ENCODE data around the gene ARPC1A.
A peak's percentile ranks its signal among the peaks of the same experiment; 100 is the strongest.
"Not testable (repeated sequence)": the region's sequence is repeated elsewhere in the genome, so short reads cannot be mapped to it uniquely, and the experiment has no call there.

Gene ARPC1A

DNA sequence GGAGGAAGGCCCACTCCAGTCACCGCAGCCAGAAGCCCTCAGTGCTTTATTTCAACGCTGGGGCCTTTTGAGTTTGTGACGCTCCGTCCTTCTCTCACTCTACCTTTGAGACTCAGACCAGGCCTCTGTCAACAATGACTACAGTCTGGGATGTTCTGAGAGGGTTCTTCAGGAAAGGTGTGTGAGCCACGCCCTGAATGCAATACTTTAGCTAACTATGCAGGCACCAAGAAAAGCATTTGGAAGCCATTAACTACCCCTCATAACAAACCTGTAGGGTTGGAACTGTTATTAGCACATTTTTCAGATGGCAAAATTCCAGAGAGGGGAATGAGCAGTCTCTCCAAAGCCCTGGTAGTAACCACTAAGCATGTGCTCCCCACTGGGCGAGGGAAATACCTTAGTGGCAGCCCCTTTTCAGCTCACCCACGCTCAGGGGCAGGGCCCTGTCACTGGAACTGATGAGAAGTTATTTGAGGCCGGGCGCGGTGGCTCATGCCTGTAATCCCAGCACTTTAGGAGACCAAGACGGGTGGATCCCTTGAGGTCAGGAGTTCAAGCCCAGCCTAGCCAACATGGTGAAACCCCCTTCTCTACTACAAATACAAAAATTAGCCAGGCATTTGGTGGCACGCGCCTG, 43.2 kb downstream of the ARPC1A start:
- no peak overlapping the region for H3K4me3 ChIP-seq
- H3K36me3 ChIP-seq (replicated peaks), result peaks cover 23% of the 10 kb centered on the region
- no peaks in the 10 kb centered on the region for H3K9me3 ChIP-seq
- no peaks in the 10 kb centered on the region for H3K27me3 ChIP-seq (ENCODE audit: low read depth)
- no peaks in the 10 kb centered on the region for H3K4me1 ChIP-seq
- in situ Hi-C loops (cut with MboI; ENCODE audit: low sequenced_read_pairs), result no loop called here
- no peak for DNase-seq (ENCODE audit: low spot score in 2 of 2)

- H3K4me1 ChIP-seq, result no peaks in the 10 kb centered on the region; the same call in 1 of the 2 replicates
- no peak for DNase-seq (ENCODE audit: low spot score in 2 of 2)
- no peaks in the 10 kb centered on the region for H3K9me3 ChIP-seq
- in situ Hi-C loops (cut with MboI; ENCODE audit: low sequenced_read_pairs), result no loop called here
- peaks cover 16% of the 10 kb centered on the region for H3K36me3 ChIP-seq (replicated peaks)
- no peaks in the 10 kb centered on the region for H3K27me3 ChIP-seq (ENCODE audit: low read depth)
- no peak overlapping the region for H3K4me3 ChIP-seq
Observed at GRCh38 chr7:99369767-99370391, 44.2 kb downstream of the ARPC1A start.

DNA sequence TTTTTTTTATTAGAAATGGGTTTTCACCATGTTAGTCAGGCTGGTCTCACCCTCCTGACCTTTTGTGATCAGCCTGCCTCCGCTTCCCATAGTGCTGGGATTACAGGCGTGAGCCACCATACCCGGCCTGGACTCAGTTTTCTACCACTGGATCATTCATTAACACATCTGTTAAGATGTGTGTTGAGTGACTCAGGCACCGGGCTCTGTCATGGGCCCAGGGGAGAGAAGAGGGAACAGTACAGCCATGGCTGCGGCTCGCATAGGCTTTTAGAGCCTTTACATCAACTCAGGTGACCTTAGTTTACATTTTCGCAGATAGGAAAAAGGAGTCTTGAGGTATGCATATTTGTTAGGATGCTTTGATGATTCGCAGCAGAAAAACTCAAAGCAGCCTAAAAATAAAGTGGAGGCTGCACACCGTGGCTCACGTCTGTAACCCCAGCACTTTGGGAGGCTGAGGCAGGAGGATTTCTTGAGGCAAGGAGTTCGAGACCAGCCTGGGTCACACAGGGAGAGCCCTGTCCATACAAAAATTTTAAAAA, 45.8 kb downstream of the ARPC1A start:
- no peak overlapping the region for H3K4me3 ChIP-seq
- peaks cover 3% of the 10 kb centered on the region; the same call in 1 of the 2 replicates for H3K4me1 ChIP-seq
- in situ Hi-C loops (cut with MboI; ENCODE audit: low sequenced_read_pairs), result no loop called here
- no peak for DNase-seq (ENCODE audit: low spot score in 2 of 2)
- no peaks in the 10 kb centered on the region for H3K9me3 ChIP-seq
- no peaks in the 10 kb centered on the region for H3K27me3 ChIP-seq (ENCODE audit: low read depth)
- H3K36me3 ChIP-seq (replicated peaks), result peaks cover 4% of the 10 kb centered on the region

GRCh38 chr7:99372275-99373090, 46.8 kb downstream of the ARPC1A start:
- no peak overlapping the region for H3K4me3 ChIP-seq
- H3K27me3 ChIP-seq (ENCODE audit: low read depth), result no peaks in the 10 kb centered on the region
- peaks cover 3% of the 10 kb centered on the region; the same call in 1 of the 2 replicates for H3K4me1 ChIP-seq
- in situ Hi-C loops (cut with MboI; ENCODE audit: low sequenced_read_pairs), result no loop called here
- H3K9me3 ChIP-seq, result no peaks in the 10 kb centered on the region
- no peak for DNase-seq (ENCODE audit: low spot score in 2 of 2)
- H3K36me3 ChIP-seq (replicated peaks), result no peaks in the 10 kb centered on the region; the same call in 1 of the 2 replicates

DNA sequence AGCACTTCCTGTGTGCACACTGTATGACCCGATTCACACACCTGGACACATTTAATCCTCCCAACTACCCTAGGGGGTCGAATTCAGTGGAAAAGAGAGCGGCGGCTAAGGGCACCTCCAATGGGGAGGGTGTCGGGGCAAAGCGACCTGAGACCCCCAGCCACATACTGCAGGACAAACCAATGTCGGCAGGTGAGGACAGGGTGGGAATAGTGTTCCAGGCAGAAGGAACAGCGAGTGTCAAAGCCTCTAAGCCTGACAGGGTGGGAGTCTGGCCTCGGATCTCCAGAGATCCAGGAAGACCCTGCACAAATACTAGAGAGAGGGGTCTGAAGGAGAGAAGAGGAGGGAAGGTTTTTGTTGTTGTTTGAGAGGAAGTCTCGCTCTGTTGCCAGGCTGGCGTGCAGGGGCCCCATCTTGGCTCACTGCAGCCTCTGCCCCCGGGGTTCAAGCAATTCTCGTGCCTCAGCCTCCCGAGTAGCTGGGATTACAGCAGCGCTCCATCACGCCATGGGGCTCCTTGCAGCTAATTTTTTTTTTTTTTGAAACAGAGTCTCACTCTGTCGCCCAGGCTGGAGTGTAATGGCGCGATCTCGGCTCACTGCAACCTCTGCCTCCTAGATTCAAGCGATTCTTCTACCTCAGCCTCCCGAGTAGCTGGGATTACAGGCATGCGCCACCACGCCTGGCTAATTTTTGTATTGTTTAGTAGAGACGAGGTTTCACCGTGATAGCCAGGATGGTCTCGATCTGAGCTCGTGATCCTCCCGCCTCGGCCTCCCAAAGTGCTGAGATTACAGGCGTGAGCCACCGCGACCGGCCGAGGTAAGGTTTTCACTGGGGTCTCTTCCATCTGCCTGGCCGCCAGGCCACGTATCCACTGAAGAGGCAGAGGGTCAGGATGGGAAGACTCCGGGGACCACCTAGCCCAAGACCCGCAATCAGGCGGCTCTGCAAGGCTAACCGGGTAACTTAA, 47.7 kb downstream of the ARPC1A start:
- Histone ChIP-seq H3K4me1 (peaks cover 3% of the 10 kb centered on the region; the same call in 1 of the 2 replicates), H3K36me3 (replicated peaks) (peaks cover 3% of the 10 kb centered on the region), H3K27me3 (ENCODE audit: low read depth) (no peaks in the 10 kb centered on the region)

DNA sequence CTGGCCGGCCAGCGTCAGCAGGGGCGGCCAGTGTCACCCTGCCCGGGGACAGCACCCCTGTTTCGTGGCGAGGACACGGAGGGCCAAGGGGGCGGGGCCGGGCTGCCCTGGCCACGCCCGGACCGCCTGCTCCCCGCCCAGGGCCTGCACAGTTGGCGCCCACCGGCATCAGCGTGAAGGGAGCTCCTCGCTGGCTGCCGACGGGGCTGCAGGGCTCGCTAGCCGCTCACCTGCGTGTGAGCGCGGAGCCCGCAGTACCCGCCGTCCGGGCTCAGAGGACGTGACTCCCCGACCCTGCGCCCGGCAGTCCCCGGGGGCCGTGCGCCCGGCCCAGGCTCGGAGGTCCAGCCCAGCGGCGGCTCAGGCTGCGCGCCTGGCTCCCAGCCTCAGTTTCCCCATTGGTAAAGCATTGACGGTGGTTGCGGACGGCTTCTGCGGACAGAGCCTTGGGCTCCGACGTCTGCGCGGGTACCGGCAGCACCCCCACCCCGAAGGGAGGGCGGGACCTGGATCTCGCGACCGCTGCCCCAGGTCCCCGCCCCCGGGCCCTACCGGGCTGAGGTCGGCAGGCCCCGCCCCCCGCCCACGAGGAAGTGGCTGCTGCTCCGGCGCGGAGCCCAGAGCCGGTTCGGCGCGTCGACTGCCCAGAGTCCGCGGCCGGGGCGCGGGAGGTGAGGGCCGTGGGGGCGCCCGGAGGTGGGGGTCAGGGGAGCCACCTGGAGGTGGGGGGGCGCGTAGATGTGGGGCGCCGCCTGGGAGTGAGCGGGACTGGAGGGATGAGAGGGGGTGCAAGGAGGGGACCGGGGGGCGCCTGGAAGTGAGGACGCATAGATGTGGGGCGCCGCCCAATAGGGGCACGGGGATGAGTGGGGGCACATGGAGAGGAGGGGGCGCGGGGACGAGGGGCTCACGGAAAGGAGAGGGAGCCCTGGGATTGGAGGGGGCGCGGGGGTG, 48.7 kb downstream of the ARPC1A start, which contains the start of gene ARPC1B:
TSS of gene ARPC1B (plus strand) at position 620 of the 954 bp plus-strand sequence. CDS start 10,985 bp downstream, outside the sequence.
- in situ Hi-C loops (cut with MboI; ENCODE audit: low sequenced_read_pairs), result no loop called here
- Histone ChIP-seq H3K4me3 (peak within 1 kb of the TSS; percentile 61), H3K36me3 (replicated peaks) (peaks cover 3% of the 10 kb centered on the region), H3K9me3 (no peaks in the 10 kb centered on the region), H3K27me3 (ENCODE audit: low read depth) (no peaks in the 10 kb centered on the region), H3K4me1 (peaks cover 3% of the 10 kb centered on the region; the same call in 1 of the 2 replicates)
- peak; percentile 58 to 88 for DNase-seq (ENCODE audit: low spot score in 2 of 2)

More for the DNA sequence above, 47.7 kb downstream of the ARPC1A start:
- H3K9me3 ChIP-seq, result no peaks in the 10 kb centered on the region
- in situ Hi-C loops (cut with MboI; ENCODE audit: low sequenced_read_pairs), result no loop called here
- no peak for DNase-seq (ENCODE audit: low spot score in 2 of 2)
- peak overlapping the region; percentile 61 for H3K4me3 ChIP-seq

GRCh38 chr7:99375070-99375807, 49.5 kb downstream of the ARPC1A start:
- Histone ChIP-seq H3K36me3 (replicated peaks) (peaks cover 3% of the 10 kb centered on the region), H3K9me3 (no peaks in the 10 kb centered on the region), H3K27me3 (ENCODE audit: low read depth) (no peaks in the 10 kb centered on the region), H3K4me1 (peaks cover 3% of the 10 kb centered on the region; the same call in 1 of the 2 replicates), H3K4me3 (peak overlapping the region; percentile 61)
- in situ Hi-C loops (cut with MboI; ENCODE audit: low sequenced_read_pairs), result no loop called here
- DNase-seq (ENCODE audit: low spot score in 2 of 2), result peak; percentile 30 to 78

DNA sequence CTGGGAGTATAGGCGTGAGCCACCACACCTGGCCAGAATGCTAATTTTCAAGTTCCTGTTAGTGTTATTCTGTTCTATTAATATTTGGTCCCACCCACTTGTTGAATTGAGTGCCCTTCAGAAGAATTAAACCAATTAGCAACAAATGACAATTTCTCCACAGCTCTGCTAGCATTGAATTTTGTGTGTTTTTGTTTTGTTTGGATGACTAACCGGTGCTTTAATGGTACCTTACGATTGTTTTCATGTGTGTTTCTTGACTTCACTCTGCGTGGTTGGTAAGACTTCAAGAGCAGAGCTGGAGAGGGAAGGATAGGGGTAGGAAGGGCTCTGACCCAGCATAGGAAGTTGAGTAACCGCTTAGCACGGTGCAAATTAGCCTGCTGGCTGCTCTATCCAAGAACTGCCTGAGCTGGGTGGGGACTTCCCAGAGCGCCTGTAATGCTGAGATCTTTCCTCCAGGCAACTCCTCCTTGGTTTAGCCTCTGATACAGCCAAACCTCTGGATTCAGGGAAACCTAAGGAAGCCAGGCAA, 53.4 kb downstream of the ARPC1A start:
- in situ Hi-C loops (cut with MboI; ENCODE audit: low sequenced_read_pairs), result no loop called here
- H3K9me3 ChIP-seq, result no peaks in the 10 kb centered on the region
- H3K27me3 ChIP-seq (ENCODE audit: low read depth), result no peaks in the 10 kb centered on the region
- H3K4me3 ChIP-seq, result no peak overlapping the region
- peaks cover 7% of the 10 kb centered on the region for H3K36me3 ChIP-seq (replicated peaks)
- peaks cover 3% of the 10 kb centered on the region; the same call in 1 of the 2 replicates for H3K4me1 ChIP-seq
- no peak for DNase-seq (ENCODE audit: low spot score in 2 of 2)

DNA sequence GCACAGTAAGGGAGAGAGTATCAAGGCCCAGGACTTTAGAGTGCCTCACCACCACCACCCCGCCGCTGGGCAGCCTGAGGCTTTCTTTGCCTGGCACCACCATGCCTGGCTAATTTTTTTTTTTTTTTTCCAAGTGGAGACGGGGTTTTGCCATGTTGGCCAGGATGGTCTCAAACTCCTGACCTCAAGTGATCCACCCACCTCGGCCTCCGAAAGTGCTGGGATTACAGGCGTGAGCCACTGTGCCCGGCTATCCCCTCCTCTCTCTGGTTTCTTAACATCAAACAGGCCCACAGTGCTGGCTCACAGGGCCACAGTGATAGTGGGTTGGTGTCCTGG, 54.0 kb downstream of the ARPC1A start:
- H3K27me3 ChIP-seq (ENCODE audit: low read depth); H3K36me3 ChIP-seq (replicated peaks); DNase-seq (ENCODE audit: low spot score in 2 of 2); H3K4me1 ChIP-seq; H3K9me3 ChIP-seq; H3K4me3 ChIP-seq; in situ Hi-C loops (cut with MboI; ENCODE audit: low sequenced_read_pairs): not testable (repeated sequence)

DNA sequence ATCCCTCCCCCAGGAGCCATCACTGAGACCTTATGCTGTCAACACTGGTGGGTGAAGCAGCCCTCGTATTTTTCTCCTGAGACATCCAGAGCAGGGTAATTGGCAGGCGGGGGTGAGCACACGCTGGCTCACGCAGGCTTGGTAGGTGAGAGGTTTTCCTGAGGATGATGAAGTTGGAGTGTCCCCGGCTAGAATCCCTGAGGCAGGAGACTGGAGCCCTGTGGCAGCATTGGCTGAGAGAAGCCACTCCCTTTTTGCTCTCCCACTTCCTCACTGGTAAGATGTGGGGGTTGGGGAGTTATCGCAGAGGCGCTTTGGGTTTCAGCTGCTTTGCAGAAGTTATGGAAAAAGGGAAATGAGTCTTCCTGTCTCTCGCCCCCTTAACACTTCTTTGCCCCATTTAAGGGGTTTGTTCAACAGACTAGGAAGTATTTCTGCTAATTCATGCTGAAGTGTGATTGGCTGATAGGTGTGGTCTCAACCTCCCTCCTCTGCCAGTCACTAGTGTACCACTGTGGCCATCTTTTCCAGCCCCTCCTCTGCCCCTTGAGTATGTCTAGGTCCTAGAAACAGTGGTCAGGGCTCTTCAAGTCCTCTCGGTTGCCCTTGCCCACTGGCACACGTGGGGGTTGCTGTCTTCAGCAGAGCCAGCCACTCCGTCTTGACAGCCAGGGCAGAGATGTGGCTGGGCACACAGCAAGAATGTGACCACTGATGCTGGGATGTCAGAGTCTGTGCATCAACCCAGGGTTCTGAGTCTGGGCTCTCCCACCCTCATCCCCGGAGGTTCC, 54.5 kb downstream of the ARPC1A start:
- in situ Hi-C loops (cut with MboI; ENCODE audit: low sequenced_read_pairs), result no loop called here
- Histone ChIP-seq H3K4me3 (no peak overlapping the region), H3K4me1 (peaks cover 3% of the 10 kb centered on the region; the same call in 1 of the 2 replicates)

More for the DNA sequence above, 54.5 kb downstream of the ARPC1A start:
- H3K9me3 ChIP-seq, result no peaks in the 10 kb centered on the region
- H3K36me3 ChIP-seq (replicated peaks), result peaks cover 7% of the 10 kb centered on the region
- no peak for DNase-seq (ENCODE audit: low spot score in 2 of 2)
- no peaks in the 10 kb centered on the region for H3K27me3 ChIP-seq (ENCODE audit: low read depth)
